Pancreas (tissue), 10 donors: ENCODE results near the gene TMEM107. TPM values are rescaled to one million over a fixed set of nuclear protein-coding genes. Genes with fewer than 3 reads are reported as not detected.

ENCODE experiments used
- ATAC-seq, 4 donors: fragments of 200-7000 bp; cut with Tn5 transposase; one replicate each; pipeline versions ENCODE4 v1.8.0 to v1.9.1; 2020; ENCODE audit warnings: mild to moderate bottlenecking in 4 of 4, moderate library complexity in 4 of 4
- DNase-seq, 6 donors: peaks; one replicate each; pipeline ENCODE4 v3.0.0-alpha.2; 2020
- FAIRE-seq: peaks from 2 replicates; lab custom pipeline; 2012; peaks lifted over from hg19 to GRCh38; lab: Jason Lieb, UNC
- H3K27ac ChIP-seq, 4 donors: fragments of 200-600 bp; sonication (generic); 1 replicate in 3 of 4; 2 replicates in 1 of 4; pipeline versions ENCODE4 v1.5.0 to v1.8.0; 2020
- H3K27me3 ChIP-seq, 4 donors: fragments of 200-600 bp; one replicate each; pipeline ENCODE4 v1.8.0; 2021
- H3K36me3 ChIP-seq, 3 donors: fragments of 200-600 bp; sonication (generic) in 1 of 3; one replicate each; pipeline versions ENCODE4 v1.5.0 to v1.8.0; 2020 to 2021
- H3K4me1 ChIP-seq, 3 donors: fragments of 200-600 bp; one replicate each; pipeline ENCODE4 v1.8.0; 2021
- H3K4me3 ChIP-seq, 4 donors: fragments of 200-600 bp; sonication (generic) in 2 of 4; one replicate each; pipeline versions ENCODE4 v1.5.0 to v1.8.0; 2020 to 2021
- H3K9me3 ChIP-seq, 4 donors: fragments of 200-600 bp; one replicate each; pipeline ENCODE4 v1.8.0; 2021
- CTCF ChIP-seq, 4 donors: fragments of 200-600 bp; sonication (generic) in 3 of 4; IDR thresholded peaks; one replicate each; pipeline versions ENCODE4 v1.5.0 to v1.8.0; 2021; ENCODE audit warnings: antibody characterized with exemption in 4 of 4
- WGBS, 2 donors: extraction: QIAGEN DNeasy Blood & Tissue Kit; methylation state at CpG; one replicate each; pipeline ENCODE4 v1.1.7; 2013; 5-methylcytosine and 5-hydroxymethylcytosine counted together
- intact Hi-C, 3 donors: fragments of 100-400 bp; cut with DNase I; formaldehyde crosslinking; loops; one replicate each; pipeline versions ENCODE4 v1.11.1 to v1.14.2; 2022
- polyA plus RNA-seq, 2 donors: library from polyadenylated mRNA; stranded (reverse); fragments of 200-250 nt; gene quantifications; one replicate each; pipeline ENCODE4 v1.2.3, GENCODE V29; 2013
- total RNA-seq, 6 donors: library from RNA; stranded (reverse); fragmentation: NEBNext Ultra II Directional in 4 of 6; extraction: Animal tissue kit (Norgen Biotek cat#: 25700) in 4 of 6; gene quantifications; one replicate each; pipeline versions ENCODE4 v1.2.1 to v1.2.4, GENCODE V29; 2021 to 2023
- donor health status: healthy with polysubstance abuse.
- donor health status: DM: no; HTN: no; CAD: no; lungs with moderate emphysema.
- donor health status: DM: no; HTN: no; CAD: no.
- donor health status: control.
- donor health status: control.
- donor health status: Bipolar disorder and iron deficiency.
- donor health status: DM: yes; HTN: yes; CAD: no.
- donor health status: DM: no; HTN: no; CAD: no.
- donor health status: DM: no; HTN: no; CAD: no.
- donor health status: DM: yes; HTN: yes; CAD: no.

TMEM107 gene
- total and polyA plus RNA-seq, 8 donors: 5.2 to 11.1 (median 6.3) TPM

GRCh38 chr17:8159459-8160223 is 16.5 kb downstream of the TMEM107 start:
- Histone ChIP-seq H3K4me3 (no peak overlapping the region), H3K36me3 (no peaks in the 10 kb centered on the region), H3K27me3 (no peaks in the 10 kb centered on the region), H3K27ac (no peak overlapping the region), H3K9me3 (no peaks in the 10 kb centered on the region), H3K4me1 (peaks cover 17 to 32% (median 17%) of the 10 kb centered on the region in 3 donors)
- intact Hi-C loops: loop anchor here in 1 of 3 donors (5.0 kb wide), 1 partner anchor 32 kb away; no protein-coding TSS in a partner anchor
- DNase-seq (peak in 3 of 6 donors; percentile 25 to 42 (median 36)), ATAC-seq (no peak), FAIRE-seq (no peak)
- 65 to 66% methylated on average over 4 of the region's 4 CpGs for WGBS, 2 donors
- no peak for TF ChIP-seq CTCF (IDR thresholded peaks at IDR 0.05)

GRCh38 chr17:8159032-8159400 is 17.2 kb downstream of the TMEM107 start:
- Histone ChIP-seq H3K4me1 (peaks cover 12 to 30% (median 15%) of the 10 kb centered on the region in 3 donors), H3K27me3 (no peaks in the 10 kb centered on the region), H3K9me3 (no peaks in the 10 kb centered on the region), H3K27ac (peak overlapping the region in 1 of 4 donors; percentile 84), H3K4me3 (no peak overlapping the region), H3K36me3 (no peaks in the 10 kb centered on the region)
- 56 to 61% methylated on average over 3 of the region's 3 CpGs for WGBS, 2 donors
- DNase-seq (peak in 1 of 6 donors; percentile 24), ATAC-seq (no peak), FAIRE-seq (no peak)
- no peak for TF ChIP-seq CTCF (IDR thresholded peaks at IDR 0.05)
- intact Hi-C loops: no loop called here

GRCh38 chr17:8158267-8159031 is 17.7 kb downstream of the TMEM107 start:
- Histone ChIP-seq H3K36me3 (no peaks in the 10 kb centered on the region), H3K4me1 (peaks cover 8 to 24% (median 11%) of the 10 kb centered on the region in 3 donors), H3K27me3 (no peaks in the 10 kb centered on the region), H3K4me3 (no peak overlapping the region), H3K27ac (peak overlapping the region; percentile 68 to 84 (median 76)), H3K9me3 (no peaks in the 10 kb centered on the region)
- peak; percentile 51 for FAIRE-seq
- 37 to 42% methylated on average over 20 of the region's 20 CpGs for WGBS, 2 donors
- ATAC-seq: peak; percentile 5 to 22 (median 16)
- TF ChIP-seq CTCF (IDR thresholded peaks at IDR 0.05): peak; percentile 92 to 95 (median 94)
- intact Hi-C loops: no loop called here
- DNase-seq: peak; percentile 88 to 97 (median 94)

- no peak for TF ChIP-seq CTCF (IDR thresholded peaks at IDR 0.05)
- intact Hi-C loops: no loop called here
- Histone ChIP-seq H3K9me3 (no peaks in the 10 kb centered on the region), H3K36me3 (peaks cover 0 to 5% (median 0%) of the 10 kb centered on the region in 3 donors), H3K27me3 (no peaks in the 10 kb centered on the region), H3K4me1 (peaks cover 15 to 29% (median 20%) of the 10 kb centered on the region in 3 donors), H3K27ac (peak overlapping the region; percentile 96 to 100 (median 99)), H3K4me3 (peak overlapping the region; percentile 27 to 81 (median 64))
- peak; percentile 57 to 69 (median 62) for ATAC-seq
- FAIRE-seq: peak; percentile 99
- DNase-seq: peak; percentile 99 to 100 (median 100)
- 0 to 1% methylated on average over 59 of the region's 59 CpGs for WGBS, 2 donors
Observed at GRCh38 chr17:8156246-8156992, 19.8 kb downstream of the TMEM107 start.
